Pulmonary artery endothelial cell (primary cell): ENCODE results near the gene WDR18. TPM values are rescaled to one million over a fixed set of nuclear protein-coding genes. Genes with fewer than 3 reads are reported as not detected.

Experiments
- DNase-seq: peaks from one replicate; pipeline ENCODE4 v3.0.0-alpha.2; 2011; ENCODE audit warnings: low read depth, low spot score
- total RNA-seq: library from RNA; depleted of rRNA; stranded (reverse); fragments of >200 nt; gene quantifications from 2 replicates; pipeline ENCODE4 v1.2.3, GENCODE V29; 2014

The WDR18 gene
- total RNA-seq, 1 donor from 2014 or later, result 106 TPM

GRCh38 chr19:1041835-1042685 lies 57.9 kb downstream of the WDR18 start:
- DNase-seq, result no peak

GRCh38 chr19:1042689-1043511 lies 58.8 kb downstream of the WDR18 start:
- no peak for DNase-seq

Other genes with a start within 250 kb of the WDR18 start
- 0.04 TPM in 1 of 2 replicates, not detected in the other for gene MISP, start 233.2 kb upstream of the WDR18 start, total RNA-seq
- 198 and 241 TPM in 2 replicates for gene PTBP1, start 186.9 kb upstream of the WDR18 start, total RNA-seq
- 0.07 and 0.33 TPM in 2 replicates for gene PLPPR3, start 162.4 kb upstream of the WDR18 start, total RNA-seq
- not detected in 2 replicates for gene AZU1, start 156.5 kb upstream of the WDR18 start, total RNA-seq
- not detected in 2 replicates for gene PRTN3, start 143.3 kb upstream of the WDR18 start, total RNA-seq
- not detected in 2 replicates for gene ELANE, start 132.0 kb upstream of the WDR18 start, total RNA-seq
- 0.49 and 3.6 TPM in 2 replicates for gene CFD, start 124.7 kb upstream of the WDR18 start, total RNA-seq
- 22.9 and 27.0 TPM in 2 replicates for gene MED16, start 91.2 kb upstream of the WDR18 start, total RNA-seq
- not detected in 2 replicates for gene RNU6-9, start 90.9 kb upstream of the WDR18 start, total RNA-seq
- 22.8 and 29.1 TPM in 2 replicates for gene R3HDM4, start 71.1 kb upstream of the WDR18 start, total RNA-seq
- not detected in 2 replicates for gene KISS1R, start 67.0 kb upstream of the WDR18 start, total RNA-seq
- gene ARID3A, start 58.3 kb upstream of the WDR18 start, total RNA-seq, result 8.0 and 9.6 TPM in 2 replicates
- 0.39 and 0.59 TPM in 2 replicates for gene GRIN3B, start 16.1 kb downstream of the WDR18 start, total RNA-seq
- 49.5 and 65.1 TPM in 2 replicates for gene TMEM259, start 36.8 kb downstream of the WDR18 start, total RNA-seq
- not detected in 2 replicates for gene RNU6-2, start 37.2 kb downstream of the WDR18 start, total RNA-seq
- gene CNN2, start 42.3 kb downstream of the WDR18 start, total RNA-seq, result 159 and 188 TPM in 2 replicates
- gene ABCA7, start 55.8 kb downstream of the WDR18 start, total RNA-seq, result 3.5 and 5.9 TPM in 2 replicates
- 10.2 and 20.2 TPM in 2 replicates for gene ARHGAP45, start 82.8 kb downstream of the WDR18 start, total RNA-seq
- 133 and 163 TPM in 2 replicates for gene POLR2E, start 111.0 kb downstream of the WDR18 start, total RNA-seq
- gene GPX4, start 119.6 kb downstream of the WDR18 start, total RNA-seq, result 380 and 410 TPM in 2 replicates
- 30.4 and 55.0 TPM in 2 replicates for gene SBNO2, start 189.9 kb downstream of the WDR18 start, total RNA-seq
- gene STK11, start 221.4 kb downstream of the WDR18 start, total RNA-seq, result 100 and 131 TPM in 2 replicates